ENCODE measurements around the gene DGKQ. TPM values are rescaled to one million over a fixed set of nuclear protein-coding genes. Genes with fewer than 3 reads are reported as not detected.

The DGKQ gene
- total and polyA plus RNA-seq, 2 of the 13 experiments (the other 11 are each of a cell fraction or from before 2014, with no cell fraction given), result 4.5 to 7.2 TPM

DNA sequence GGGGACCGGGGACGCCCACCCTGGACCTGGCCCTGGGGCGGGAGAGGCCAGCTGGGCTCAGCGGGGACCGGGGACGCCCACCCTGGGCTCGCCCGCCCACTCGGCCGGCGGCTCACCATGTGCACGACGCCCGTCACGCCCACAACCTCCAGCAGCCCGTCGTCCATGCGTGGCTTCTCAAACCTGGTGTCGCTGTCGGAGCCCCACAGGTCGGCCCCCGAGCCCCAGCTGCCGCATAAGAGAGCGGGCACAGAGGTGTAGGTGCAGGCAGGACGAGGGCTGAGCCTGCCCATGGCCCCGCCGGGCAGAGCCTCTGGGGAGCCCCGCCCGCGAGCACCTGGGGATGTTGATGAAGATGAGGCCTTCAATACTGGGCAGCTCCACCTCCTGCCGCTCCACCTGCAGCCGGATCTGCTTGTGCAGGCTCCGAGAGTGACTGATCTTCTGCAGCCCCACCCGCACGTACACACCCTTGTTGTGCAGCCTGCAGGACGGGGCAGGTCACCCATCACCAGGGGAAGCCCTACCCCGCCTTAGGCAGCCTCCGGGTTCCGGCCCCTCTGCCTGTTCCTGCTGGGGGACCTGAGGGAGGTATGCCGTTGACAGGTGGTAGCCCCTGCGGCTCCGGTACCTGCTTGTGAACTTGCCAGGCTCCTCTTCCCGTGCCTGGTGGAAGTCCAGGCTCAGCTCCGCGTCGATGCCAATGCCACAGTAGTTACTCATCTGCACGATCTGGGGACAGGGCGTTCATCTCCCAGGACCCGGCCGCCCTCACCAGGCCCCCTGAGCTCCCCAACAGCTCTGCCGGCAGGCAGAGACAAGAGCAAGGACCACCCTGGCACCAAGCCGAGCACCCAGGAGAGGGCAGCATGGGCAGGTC is 11.8 kb downstream of the DGKQ start:
- no peak overlapping the region for H2AFZ ChIP-seq (ENCODE audit: low read length)
- no peaks in the 10 kb centered on the region for H3K27me3 ChIP-seq (ENCODE audit: control insufficient read depth in 1 of 2, insufficient read depth in 2 of 2, low read length in 2 of 2)
- no peak for DNase-seq (ENCODE audit: low spot score)
- no peak overlapping the region for H3K4me3 ChIP-seq (replicated peaks in 1 of 3; ENCODE audit: insufficient read depth in 1 of 3, low read depth in 2 of 3, low read length in 3 of 3)
- in situ Hi-C loops (cut with HindIII; ENCODE audit: extremely low pct_ligation_motif_present, low pct_unique_long_range_greater_than_20kb), result no loop called here
- H3K9ac ChIP-seq (ENCODE audit: insufficient read depth, low read depth, low read length), result no peak overlapping the region
- no TSS peak for BruUV-seq (replicated peaks)
- no peaks in the 10 kb centered on the region for H3K4me1 ChIP-seq (ENCODE audit: insufficient read depth, low read length)
- H3K4me2 ChIP-seq (ENCODE audit: low read depth, low read length), result no peak overlapping the region
- H3K36me3 ChIP-seq (replicated peaks in 1 of 2; ENCODE audit: control insufficient read depth in 1 of 2, insufficient read depth in 2 of 2, low read length in 2 of 2), result 0 out of 5 replicates have a peak, but pooled peaks cover 0 to 1% of the 10 kb centered on the region in 2 experiments
- WGBS (ENCODE audit: low lambda C conversion rate), result 95% methylated on average over 18 of the region's 52 CpGs
- ATAC-seq, result no peak
- no peak for FAIRE-seq
- CTCF ChIA-PET (ENCODE audit: low intra/inter-chr PET ratio, low total read pairs), result no interaction called here
- POLR2A ChIA-PET, result interaction anchor here (1.1 kb wide), 1 partner anchor 25 kb away, joined by 3 read pairs; the partner anchor contains the start of gene IDUA
- H3K79me2 ChIP-seq (ENCODE audit: insufficient read depth, low read length), result no peaks in the 10 kb centered on the region
- TF ChIP-seq SP2 (CRISPR knock-in tag; IDR thresholded peaks at IDR 0.05) (no peak), ZNF383 (CRISPR knock-in tag; IDR thresholded peaks at IDR 0.05; ENCODE audit: borderline replicate concordance) (no peak), TEAD3 (CRISPR knock-in tag; optimal IDR thresholded peaks at IDR 0.05; ENCODE audit: borderline replicate concordance) (no peak), RFX1 (IDR thresholded peaks at IDR 0.05) (no peak)
- H3K9me3 ChIP-seq (ENCODE audit: low read length), result no peaks in the 10 kb centered on the region
- intact Hi-C loops (cut with micrococcal nuclease; ENCODE audit: unreplicated experiment), result no loop called here
- H3K27ac ChIP-seq (ENCODE audit: extremely low read length, insufficient read depth, low read length), result no peak overlapping the region
- no peaks in the 10 kb centered on the region for H4K20me1 ChIP-seq (ENCODE audit: insufficient read depth, low read length)

DNA sequence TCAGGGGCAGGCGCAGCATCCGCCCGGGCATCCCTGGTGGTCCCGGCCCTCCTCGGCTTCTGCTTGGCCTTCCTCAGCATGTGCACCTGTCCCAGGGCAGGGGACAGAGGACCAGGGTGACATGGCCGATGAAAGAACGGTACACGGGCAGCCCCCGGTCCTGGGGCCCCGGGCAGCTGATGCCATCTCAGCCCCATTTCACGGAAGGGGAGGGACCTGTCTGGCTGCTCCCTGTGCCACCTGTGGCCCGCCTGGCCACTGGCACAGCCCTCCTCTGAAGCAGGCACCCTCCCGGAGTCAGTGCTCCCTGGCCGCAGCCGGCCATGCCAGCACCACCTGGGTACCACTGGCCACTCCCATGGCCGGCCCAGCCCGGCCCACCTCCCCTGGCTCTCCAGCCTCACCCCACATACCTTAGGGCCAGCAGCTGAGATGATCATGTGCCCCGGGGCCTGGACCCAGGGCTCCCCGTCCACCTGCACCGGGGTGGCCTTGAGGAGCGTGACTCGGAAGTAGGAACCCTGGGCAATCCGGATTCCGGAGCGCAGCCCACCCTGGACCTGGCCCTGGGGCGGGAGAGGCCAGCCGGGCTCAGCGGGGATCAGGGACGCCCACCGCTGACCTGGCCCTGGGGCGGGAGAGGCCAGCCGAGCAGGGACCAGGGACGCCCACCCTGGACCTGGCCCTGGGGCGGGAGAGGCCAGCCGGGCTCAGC is 12.6 kb downstream of the DGKQ start:
- ChIA-PET POLR2A (no interaction called here), CTCF (ENCODE audit: low intra/inter-chr PET ratio, low total read pairs) (no interaction called here)
- H3K4me1 ChIP-seq (ENCODE audit: insufficient read depth, low read length), result no peaks in the 10 kb centered on the region
- H3K79me2 ChIP-seq (ENCODE audit: insufficient read depth, low read length), result no peaks in the 10 kb centered on the region
- no peaks in the 10 kb centered on the region for H4K20me1 ChIP-seq (ENCODE audit: insufficient read depth, low read length)
- WGBS (ENCODE audit: low lambda C conversion rate), result 100% methylated on average over 3 of the region's 35 CpGs
- H3K27ac ChIP-seq (ENCODE audit: extremely low read length, insufficient read depth, low read length), result no peak overlapping the region
- DNase-seq (ENCODE audit: low spot score), result no peak
- no peak for ATAC-seq
- H3K9ac ChIP-seq (ENCODE audit: insufficient read depth, low read depth, low read length), result no peak overlapping the region
- H3K4me2 ChIP-seq (ENCODE audit: low read depth, low read length), result no peak overlapping the region
- H3K9me3 ChIP-seq (ENCODE audit: low read length), result no peaks in the 10 kb centered on the region
- in situ Hi-C loops (cut with HindIII; ENCODE audit: extremely low pct_ligation_motif_present, low pct_unique_long_range_greater_than_20kb) (no loop called here), intact Hi-C loops (cut with micrococcal nuclease; ENCODE audit: unreplicated experiment) (no loop called here)
- no peaks in the 10 kb centered on the region for H3K27me3 ChIP-seq (ENCODE audit: control insufficient read depth in 1 of 2, insufficient read depth in 2 of 2, low read length in 2 of 2)
- H3K36me3 ChIP-seq (replicated peaks in 1 of 2; ENCODE audit: control insufficient read depth in 1 of 2, insufficient read depth in 2 of 2, low read length in 2 of 2), result 0 out of 5 replicates have a peak, but pooled peaks cover 0 to 1% of the 10 kb centered on the region in 2 experiments
- FAIRE-seq, result no peak
- H3K4me3 ChIP-seq (replicated peaks in 1 of 3; ENCODE audit: insufficient read depth in 1 of 3, low read depth in 2 of 3, low read length in 3 of 3), result no peak overlapping the region
- BruUV-seq (replicated peaks), result no TSS peak
- no peak overlapping the region for H2AFZ ChIP-seq (ENCODE audit: low read length)
- TF ChIP-seq E2F1 (CRISPR knock-in tag; IDR thresholded peaks at IDR 0.05), result no peak
- no peak for TF ChIP-seq CEBPG (CRISPR knock-in tag; IDR thresholded peaks at IDR 0.05)
- no peak for TF ChIP-seq CAMTA2 (CRISPR knock-in tag; IDR thresholded peaks at IDR 0.05; ENCODE audit: borderline replicate concordance)
- no peak for TF ChIP-seq PAX8 (CRISPR knock-in tag; IDR thresholded peaks at IDR 0.05; ENCODE audit: borderline replicate concordance)
- no peak for TF ChIP-seq SIX1 (CRISPR knock-in tag; IDR thresholded peaks at IDR 0.05; ENCODE audit: borderline replicate concordance)
- no peak for TF ChIP-seq CSRNP2 (CRISPR knock-in tag; conservative IDR thresholded peaks at IDR 0.05; ENCODE audit: low read depth)
- no peak for TF ChIP-seq ATF2 (CRISPR knock-in tag; IDR thresholded peaks at IDR 0.05)
- no peak for TF ChIP-seq EEA1 (CRISPR knock-in tag; IDR thresholded peaks at IDR 0.05; ENCODE audit: borderline replicate concordance)
- no peak for TF ChIP-seq HOXA9 (CRISPR knock-in tag; IDR thresholded peaks at IDR 0.05; ENCODE audit: borderline replicate concordance)
